ENCODE results near the gene RAB11A. TPM values are rescaled to one million over a fixed set of nuclear protein-coding genes. Genes with fewer than 3 reads are reported as not detected.

The RAB11A gene
- total and polyA plus RNA-seq, 2 donors (not counting 1 experiment from before 2014, with no cell fraction given) = 56.8 to 501 TPM

DNA sequence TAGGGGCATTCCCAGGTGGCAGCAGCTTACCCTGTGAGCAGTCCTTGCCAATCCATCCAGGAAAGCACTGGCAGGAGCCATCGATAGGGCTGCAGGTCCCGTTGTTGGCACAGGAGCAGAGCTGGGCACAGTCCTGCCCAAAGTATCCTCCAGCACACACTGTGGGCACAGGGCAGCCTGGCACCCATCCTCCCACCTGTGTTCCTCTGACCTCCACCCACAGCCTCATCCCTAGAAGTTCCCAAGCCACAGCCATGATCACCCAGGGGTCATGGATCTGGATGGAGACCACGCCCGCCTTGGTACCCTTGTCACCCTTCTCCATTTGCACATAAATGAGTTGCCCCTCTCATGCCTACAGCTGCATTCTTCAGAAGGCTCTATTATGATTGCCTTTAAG, 48.6 kb downstream of the RAB11A start:
- H3K79me2 ChIP-seq (ENCODE audit: control insufficient read depth, insufficient read depth, low read length) = no peaks in the 10 kb centered on the region
- H3K4me2 ChIP-seq (ENCODE audit: extremely low read depth, insufficient read depth, low read length) = no peak overlapping the region
- H3K4me1 ChIP-seq (ENCODE audit: control insufficient read depth, extremely low read depth, insufficient read depth, low read length) = peaks cover 6% of the 10 kb centered on the region
- H2AFZ ChIP-seq (ENCODE audit: low read length) = no peak overlapping the region
- H3K36me3 ChIP-seq (ENCODE audit: control insufficient read depth, insufficient read depth, low read length) = no peaks in the 10 kb centered on the region
- TF ChIP-seq EZH2 (IDR thresholded peaks at IDR 0.05; ENCODE audit: low read length, missing control alignments) = no peak
- DNase-seq (ENCODE audit: low read depth in 2 of 2) = no peak
- no peak overlapping the region for H3K4me3 ChIP-seq (replicated peaks in 1 of 4; ENCODE audit: control extremely low read depth in 1 of 4, insufficient read depth in 1 of 4, low read depth in 3 of 4, low read length in 4 of 4)
- no peak overlapping the region for H3K9ac ChIP-seq (ENCODE audit: insufficient read depth, low read length)
- H3K9me3 ChIP-seq (ENCODE audit: control insufficient read depth, insufficient read depth, low read depth, low read length) = no peaks in the 10 kb centered on the region
- no peaks in the 10 kb centered on the region for H3K27me3 ChIP-seq (ENCODE audit: control insufficient read depth, insufficient read depth, low read length)
- no peaks in the 10 kb centered on the region for H4K20me1 ChIP-seq (ENCODE audit: control insufficient read depth, extremely low read depth, insufficient read depth, low read length)
- no peak overlapping the region for H3K27ac ChIP-seq (ENCODE audit: insufficient read depth, low read length)

GRCh38 chr15:65918357-65918920, 49.1 kb downstream of the RAB11A start:
- H2AFZ ChIP-seq (ENCODE audit: low read length) = no peak overlapping the region
- no peak for DNase-seq (ENCODE audit: low read depth in 2 of 2)
- H3K4me1 ChIP-seq (ENCODE audit: control insufficient read depth, extremely low read depth, insufficient read depth, low read length) = peaks cover 6% of the 10 kb centered on the region
- no peak overlapping the region for H3K4me2 ChIP-seq (ENCODE audit: extremely low read depth, insufficient read depth, low read length)
- H3K27ac ChIP-seq (ENCODE audit: insufficient read depth, low read length) = no peak overlapping the region
- no peaks in the 10 kb centered on the region for H3K79me2 ChIP-seq (ENCODE audit: control insufficient read depth, insufficient read depth, low read length)
- no peaks in the 10 kb centered on the region for H3K27me3 ChIP-seq (ENCODE audit: control insufficient read depth, insufficient read depth, low read length)
- no peaks in the 10 kb centered on the region for H3K9me3 ChIP-seq (ENCODE audit: control insufficient read depth, insufficient read depth, low read depth, low read length)
- no peak overlapping the region for H3K9ac ChIP-seq (ENCODE audit: insufficient read depth, low read length)
- no peaks in the 10 kb centered on the region for H3K36me3 ChIP-seq (ENCODE audit: control insufficient read depth, insufficient read depth, low read length)
- no peak overlapping the region for H3K4me3 ChIP-seq (replicated peaks in 1 of 4; ENCODE audit: control extremely low read depth in 1 of 4, insufficient read depth in 1 of 4, low read depth in 3 of 4, low read length in 4 of 4)
- TF ChIP-seq, protein P1, sequence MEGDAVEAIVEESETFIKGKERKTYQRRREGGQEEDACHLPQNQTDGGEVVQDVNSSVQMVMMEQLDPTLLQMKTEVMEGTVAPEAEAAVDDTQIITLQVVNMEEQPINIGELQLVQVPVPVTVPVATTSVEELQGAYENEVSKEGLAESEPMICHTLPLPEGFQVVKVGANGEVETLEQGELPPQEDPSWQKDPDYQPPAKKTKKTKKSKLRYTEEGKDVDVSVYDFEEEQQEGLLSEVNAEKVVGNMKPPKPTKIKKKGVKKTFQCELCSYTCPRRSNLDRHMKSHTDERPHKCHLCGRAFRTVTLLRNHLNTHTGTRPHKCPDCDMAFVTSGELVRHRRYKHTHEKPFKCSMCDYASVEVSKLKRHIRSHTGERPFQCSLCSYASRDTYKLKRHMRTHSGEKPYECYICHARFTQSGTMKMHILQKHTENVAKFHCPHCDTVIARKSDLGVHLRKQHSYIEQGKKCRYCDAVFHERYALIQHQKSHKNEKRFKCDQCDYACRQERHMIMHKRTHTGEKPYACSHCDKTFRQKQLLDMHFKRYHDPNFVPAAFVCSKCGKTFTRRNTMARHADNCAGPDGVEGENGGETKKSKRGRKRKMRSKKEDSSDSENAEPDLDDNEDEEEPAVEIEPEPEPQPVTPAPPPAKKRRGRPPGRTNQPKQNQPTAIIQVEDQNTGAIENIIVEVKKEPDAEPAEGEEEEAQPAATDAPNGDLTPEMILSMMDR (conservative IDR thresholded peaks at IDR 0.05 in 1 of 2, IDR thresholded peaks at IDR 0.05 in 1 of 2; ENCODE audit: low read depth in 1 of 2, low read length in 2 of 2) = no peak
- TF ChIP-seq EZH2 (IDR thresholded peaks at IDR 0.05; ENCODE audit: low read length, missing control alignments) = no peak
- no peaks in the 10 kb centered on the region for H4K20me1 ChIP-seq (ENCODE audit: control insufficient read depth, extremely low read depth, insufficient read depth, low read length)

GRCh38 chr15:65918945-65919344, 49.7 kb downstream of the RAB11A start:
- Histone ChIP-seq H3K9me3 (ENCODE audit: control insufficient read depth, insufficient read depth, low read depth, low read length) (no peaks in the 10 kb centered on the region), H3K4me3 (replicated peaks in 1 of 4; ENCODE audit: control extremely low read depth in 1 of 4, insufficient read depth in 1 of 4, low read depth in 3 of 4, low read length in 4 of 4) (no peak overlapping the region), H3K36me3 (ENCODE audit: control insufficient read depth, insufficient read depth, low read length) (no peaks in the 10 kb centered on the region), H3K4me2 (ENCODE audit: extremely low read depth, insufficient read depth, low read length) (no peak overlapping the region), H2AFZ (ENCODE audit: low read length) (no peak overlapping the region), H3K9ac (ENCODE audit: insufficient read depth, low read length) (no peak overlapping the region), H3K4me1 (ENCODE audit: control insufficient read depth, extremely low read depth, insufficient read depth, low read length) (peaks cover 6% of the 10 kb centered on the region), H3K79me2 (ENCODE audit: control insufficient read depth, insufficient read depth, low read length) (no peaks in the 10 kb centered on the region), H4K20me1 (ENCODE audit: control insufficient read depth, extremely low read depth, insufficient read depth, low read length) (no peaks in the 10 kb centered on the region), H3K27me3 (ENCODE audit: control insufficient read depth, insufficient read depth, low read length) (no peaks in the 10 kb centered on the region), H3K27ac (ENCODE audit: insufficient read depth, low read length) (no peak overlapping the region)
- TF ChIP-seq EZH2 (IDR thresholded peaks at IDR 0.05; ENCODE audit: low read length, missing control alignments) = no peak
- TF ChIP-seq, protein P1 (conservative IDR thresholded peaks at IDR 0.05 in 1 of 2, IDR thresholded peaks at IDR 0.05 in 1 of 2; ENCODE audit: low read depth in 1 of 2, low read length in 2 of 2) = no peak
- DNase-seq (ENCODE audit: low read depth in 2 of 2) = no peak

Data from fibroblast of lung (primary cell).